HG03571 (cell line): ENCODE measurements around the gene EML3.
"Not testable (repeated sequence)": the region's sequence is repeated elsewhere in the genome, so short reads cannot be mapped to it uniquely, and the experiment has no call there.

Experiments used
- ATAC-seq: cut with Tn5 transposase; IDR thresholded peaks from one replicate; pipeline ENCODE4 v1.9.1; 2021; ENCODE audit not compliant: unreplicated experiment

The EML3 gene

GRCh38 chr11:62573592-62574362 lies 38.8 kb downstream of the EML3 start, which contains the start of gene EEF1G:
Gene EEF1G (minus strand): TSS chr11:62573891. CDS start chr11:62573842, 49 bp downstream.
- ATAC-seq, result peak; percentile 80

- no peak for ATAC-seq
These were observed 39.5 kb downstream of the EML3 start for GRCh38 chr11:62573006-62573591.

GRCh38 chr11:62572431-62572830 lies 40.1 kb downstream of the EML3 start:
- no peak for ATAC-seq

- ATAC-seq, result not testable (repeated sequence)
These were observed 41.1 kb downstream of the EML3 start for GRCh38 chr11:62571493-62571892.

GRCh38 chr11:62570903-62571302 lies 41.7 kb downstream of the EML3 start:
- ATAC-seq, result not testable (repeated sequence)

GRCh38 chr11:62569611-62570010 lies 43.0 kb downstream of the EML3 start:
- no peak for ATAC-seq

- no peak for ATAC-seq
These were observed 45.4 kb downstream of the EML3 start for GRCh38 chr11:62567018-62567633.

- no peak for ATAC-seq
These were observed 46.3 kb downstream of the EML3 start for GRCh38 chr11:62566247-62566646.

- no peak for ATAC-seq
These were observed 47.3 kb downstream of the EML3 start for GRCh38 chr11:62565100-62565802.

- not testable (repeated sequence) for ATAC-seq
These were observed 50.8 kb downstream of the EML3 start for GRCh38 chr11:62561677-62562230.

GRCh38 chr11:62560566-62561103 lies 51.9 kb downstream of the EML3 start:
- ATAC-seq, result no peak

GRCh38 chr11:62559626-62560025 lies 52.9 kb downstream of the EML3 start:
- not testable (repeated sequence) for ATAC-seq

- no peak for ATAC-seq
These were observed 53.4 kb downstream of the EML3 start for GRCh38 chr11:62559204-62559603.

- no peak for ATAC-seq
These were observed 53.9 kb downstream of the EML3 start for GRCh38 chr11:62558669-62559068.

GRCh38 chr11:62556875-62557631 lies 55.5 kb downstream of the EML3 start:
- ATAC-seq, result no peak

- ATAC-seq, result peak; percentile 32
These were observed 56.3 kb downstream of the EML3 start for GRCh38 chr11:62556108-62556874.

GRCh38 chr11:62555464-62556107 lies 57.0 kb downstream of the EML3 start:
- ATAC-seq, result peak; percentile 27

GRCh38 chr11:62554387-62555167 lies 58.0 kb downstream of the EML3 start:
- ATAC-seq, result no peak
